Stimulated activated naive CD8-positive, alpha-beta T cell treated with anti-CD3 and anti-CD28 coated beads, Interleukin-15, Interleukin-2, amounts not matched to agents 100 ng/mL and 50 ng/mL, for 24 hours (primary cell): ENCODE results near the gene CDK6.

ENCODE experiments used
- H3K27ac Mint-ChIP-seq: one replicate; pipeline ENCODE4 v1.8.0; 2021; ENCODE audit warnings: mild to moderate bottlenecking, mixed read lengths
- H3K27me3 Mint-ChIP-seq: one replicate; pipeline ENCODE4 v1.8.0; 2021; ENCODE audit warnings: mixed read lengths
- H3K36me3 Mint-ChIP-seq: one replicate; pipeline ENCODE4 v1.8.0; 2021; ENCODE audit warnings: low read depth, mixed read lengths
- H3K4me1 Mint-ChIP-seq: one replicate; pipeline ENCODE4 v1.8.0; 2021; ENCODE audit warnings: low read depth, mixed read lengths
- H3K4me3 Mint-ChIP-seq: one replicate; pipeline ENCODE4 v1.8.0; 2021; ENCODE audit warnings: mild to moderate bottlenecking, mixed read lengths
- H3K9me3 Mint-ChIP-seq: one replicate; pipeline ENCODE4 v1.8.0; 2021; ENCODE audit warnings: mixed read lengths

Gene CDK6

GRCh38 chr7:92682330-92682729, 154.0 kb downstream of the CDK6 start:
- no peak overlapping the region for H3K4me3 Mint-ChIP-seq
- H3K27ac Mint-ChIP-seq = peak overlapping the region; percentile 91
- H3K9me3 Mint-ChIP-seq = peaks cover 4% of the 10 kb centered on the region
- H3K27me3 Mint-ChIP-seq = no peaks in the 10 kb centered on the region
- peaks cover 84% of the 10 kb centered on the region for H3K4me1 Mint-ChIP-seq
- H3K36me3 Mint-ChIP-seq = peaks cover 70% of the 10 kb centered on the region

GRCh38 chr7:92681633-92682032, 154.7 kb downstream of the CDK6 start:
- H3K4me1 Mint-ChIP-seq = peaks cover 77% of the 10 kb centered on the region
- peaks cover 4% of the 10 kb centered on the region for H3K9me3 Mint-ChIP-seq
- H3K27ac Mint-ChIP-seq = peak overlapping the region; percentile 91
- H3K4me3 Mint-ChIP-seq = no peak overlapping the region
- no peaks in the 10 kb centered on the region for H3K27me3 Mint-ChIP-seq
- H3K36me3 Mint-ChIP-seq = peaks cover 68% of the 10 kb centered on the region

DNA sequence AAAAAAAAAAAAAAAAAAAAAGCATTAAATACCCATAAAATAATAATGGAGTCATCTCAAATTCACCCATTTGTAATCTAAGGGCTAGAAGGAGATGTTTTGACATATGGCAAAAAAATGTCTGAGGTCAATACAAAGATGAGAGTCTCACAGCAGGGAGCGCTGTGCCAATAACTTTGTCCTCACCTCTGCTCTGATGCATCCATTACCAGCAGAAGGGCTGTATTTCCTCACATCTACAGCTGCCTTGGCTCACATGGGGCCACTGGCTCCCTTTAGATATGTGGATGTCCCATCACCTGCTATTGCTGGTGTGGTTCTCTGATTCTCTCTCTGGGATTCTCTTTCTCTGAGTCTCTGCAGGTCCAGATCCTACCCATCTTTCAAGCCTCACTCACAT, 155.9 kb downstream of the CDK6 start:
- Mint-ChIP-seq H3K27ac (peak overlapping the region; percentile 91), H3K9me3 (peaks cover 4% of the 10 kb centered on the region), H3K4me1 (peaks cover 68% of the 10 kb centered on the region), H3K36me3 (peaks cover 69% of the 10 kb centered on the region), H3K4me3 (no peak overlapping the region), H3K27me3 (no peaks in the 10 kb centered on the region)

DNA sequence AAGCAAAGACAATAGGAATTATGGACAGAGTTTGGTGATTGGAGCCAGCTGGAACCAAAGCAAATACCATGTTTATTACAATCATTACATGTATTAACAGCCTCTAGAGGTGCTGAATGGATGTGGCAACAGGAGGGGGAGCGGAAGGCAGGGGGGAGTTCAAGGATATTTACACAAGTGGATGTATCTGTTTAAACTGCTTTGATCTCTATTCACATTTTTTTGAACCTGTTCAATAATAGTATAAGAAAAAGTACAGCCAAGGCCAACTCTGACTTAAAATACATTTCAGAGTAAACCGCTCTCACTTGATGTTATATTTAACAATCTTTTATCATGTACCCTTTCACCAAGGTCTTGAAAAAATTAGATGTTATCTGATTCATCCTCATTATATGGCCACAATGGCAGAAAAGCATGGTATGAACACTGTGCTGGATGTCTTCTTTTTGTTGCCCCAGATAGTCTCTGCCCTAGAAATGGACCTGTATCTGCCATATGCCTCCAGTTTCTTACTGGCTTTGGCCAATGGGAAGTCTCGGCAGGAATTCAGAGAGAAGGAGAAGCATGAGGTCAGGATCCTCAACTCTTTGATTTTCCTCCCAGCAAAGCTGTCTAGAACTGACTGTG, 158.0 kb downstream of the CDK6 start:
- Mint-ChIP-seq H3K27me3 (no peaks in the 10 kb centered on the region), H3K27ac (peak overlapping the region; percentile 13), H3K9me3 (peaks cover 4% of the 10 kb centered on the region), H3K4me1 (peaks cover 59% of the 10 kb centered on the region), H3K36me3 (peaks cover 66% of the 10 kb centered on the region), H3K4me3 (no peak overlapping the region)

- Mint-ChIP-seq H3K36me3 (peaks cover 75% of the 10 kb centered on the region), H3K27ac (peak overlapping the region; percentile 50), H3K9me3 (peaks cover 4% of the 10 kb centered on the region), H3K4me1 (peaks cover 63% of the 10 kb centered on the region), H3K27me3 (no peaks in the 10 kb centered on the region), H3K4me3 (no peak overlapping the region)
Observed at GRCh38 chr7:92674379-92674778, 162.0 kb downstream of the CDK6 start.

GRCh38 chr7:92671505-92672169, 164.7 kb downstream of the CDK6 start:
- Mint-ChIP-seq H3K36me3 (peaks cover 74% of the 10 kb centered on the region), H3K9me3 (peaks cover 4% of the 10 kb centered on the region), H3K27me3 (no peaks in the 10 kb centered on the region), H3K27ac (peak overlapping the region; percentile 69), H3K4me3 (no peak overlapping the region), H3K4me1 (peaks cover 58% of the 10 kb centered on the region)

- Mint-ChIP-seq H3K9me3 (peaks cover 4% of the 10 kb centered on the region), H3K27me3 (no peaks in the 10 kb centered on the region), H3K36me3 (peaks cover 80% of the 10 kb centered on the region), H3K27ac (peak overlapping the region; percentile 69), H3K4me3 (peak overlapping the region; percentile 49), H3K4me1 (peaks cover 66% of the 10 kb centered on the region)
Observed at GRCh38 chr7:92670204-92670851, 166.0 kb downstream of the CDK6 start.

DNA sequence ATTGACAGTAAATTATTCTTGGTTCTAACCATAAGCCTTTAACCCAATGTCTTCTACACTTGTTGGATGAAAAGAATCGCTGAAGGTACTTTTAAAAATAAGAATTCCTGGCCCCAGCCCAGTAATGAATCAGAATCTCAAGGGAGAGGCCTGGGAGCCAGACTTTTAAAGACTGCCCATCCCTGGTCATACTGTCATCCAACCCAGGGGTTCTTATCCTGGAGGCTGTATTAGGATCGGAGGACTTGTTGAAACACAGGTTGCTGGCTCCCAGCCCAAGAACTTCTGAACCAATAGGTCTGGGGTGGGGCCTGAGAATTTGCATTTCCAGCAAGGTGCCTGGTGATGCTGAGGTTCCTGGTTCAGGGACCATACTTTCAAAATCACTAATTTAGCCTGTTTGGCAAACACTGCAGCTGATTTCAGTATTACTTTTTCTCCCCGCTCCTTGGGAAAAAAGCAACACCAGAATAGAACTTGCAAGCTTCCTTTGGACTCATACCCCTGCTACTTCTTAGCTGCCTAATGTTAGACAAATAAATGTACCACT, 166.7 kb downstream of the CDK6 start:
- H3K36me3 Mint-ChIP-seq = peaks cover 84% of the 10 kb centered on the region
- H3K27me3 Mint-ChIP-seq = no peaks in the 10 kb centered on the region
- peaks cover 4% of the 10 kb centered on the region for H3K9me3 Mint-ChIP-seq
- no peak overlapping the region for H3K4me3 Mint-ChIP-seq
- no peak overlapping the region for H3K27ac Mint-ChIP-seq
- H3K4me1 Mint-ChIP-seq = peaks cover 71% of the 10 kb centered on the region

DNA sequence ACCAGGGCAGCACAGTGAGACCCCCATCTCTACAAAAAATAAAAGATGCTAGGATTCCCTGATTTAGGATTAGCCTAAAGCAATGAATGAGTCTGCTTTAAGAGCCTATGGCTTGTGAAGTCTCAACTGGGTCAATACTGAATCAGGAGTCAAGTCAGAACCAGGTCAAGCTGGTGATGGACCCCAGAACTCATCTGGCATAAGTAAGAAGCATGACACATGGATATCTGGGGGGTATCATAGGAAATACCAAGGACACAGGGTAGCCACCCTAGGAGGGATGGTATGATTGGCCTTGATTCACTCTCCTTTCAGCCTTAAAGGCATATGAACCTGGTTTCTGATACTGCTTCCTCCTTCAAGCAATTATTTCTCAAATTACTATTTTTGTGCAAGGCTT, 167.8 kb downstream of the CDK6 start:
- no peak overlapping the region for H3K4me3 Mint-ChIP-seq
- peaks cover 4% of the 10 kb centered on the region for H3K9me3 Mint-ChIP-seq
- H3K4me1 Mint-ChIP-seq = peaks cover 74% of the 10 kb centered on the region
- no peaks in the 10 kb centered on the region for H3K27me3 Mint-ChIP-seq
- peak overlapping the region; percentile 59 for H3K27ac Mint-ChIP-seq
- peaks cover 80% of the 10 kb centered on the region for H3K36me3 Mint-ChIP-seq

GRCh38 chr7:92667816-92668535, 168.4 kb downstream of the CDK6 start:
- no peaks in the 10 kb centered on the region for H3K27me3 Mint-ChIP-seq
- peaks cover 4% of the 10 kb centered on the region for H3K9me3 Mint-ChIP-seq
- peaks cover 68% of the 10 kb centered on the region for H3K4me1 Mint-ChIP-seq
- no peak overlapping the region for H3K4me3 Mint-ChIP-seq
- peaks cover 74% of the 10 kb centered on the region for H3K36me3 Mint-ChIP-seq
- H3K27ac Mint-ChIP-seq = peak overlapping the region; percentile 59

DNA sequence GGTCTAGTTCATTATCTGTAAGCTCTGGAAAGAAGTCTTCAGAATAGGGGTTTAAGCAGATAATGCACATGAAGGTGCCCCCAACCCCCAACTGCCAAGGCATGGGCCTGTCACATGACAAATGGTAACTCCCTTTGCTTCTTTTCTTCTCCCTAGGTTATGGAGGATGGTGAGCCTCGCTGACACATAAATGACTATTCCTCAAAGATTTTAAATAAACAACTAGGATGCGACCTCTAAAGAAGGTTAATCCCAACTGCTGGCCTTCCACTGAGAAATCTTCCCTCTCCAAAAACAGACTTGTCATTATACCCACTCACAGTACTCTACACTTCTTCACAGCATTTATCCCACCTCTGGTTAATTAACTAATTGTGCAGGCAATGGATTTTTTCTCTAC, 170.4 kb downstream of the CDK6 start:
- H3K9me3 Mint-ChIP-seq = no peaks in the 10 kb centered on the region
- no peaks in the 10 kb centered on the region for H3K27me3 Mint-ChIP-seq
- H3K27ac Mint-ChIP-seq = peak overlapping the region; percentile 97
- H3K36me3 Mint-ChIP-seq = peaks cover 56% of the 10 kb centered on the region
- peak overlapping the region; percentile 15 for H3K4me3 Mint-ChIP-seq
- peaks cover 50% of the 10 kb centered on the region for H3K4me1 Mint-ChIP-seq

- no peaks in the 10 kb centered on the region for H3K9me3 Mint-ChIP-seq
- no peak overlapping the region for H3K27ac Mint-ChIP-seq
- H3K4me3 Mint-ChIP-seq = no peak overlapping the region
- no peaks in the 10 kb centered on the region for H3K27me3 Mint-ChIP-seq
- H3K36me3 Mint-ChIP-seq = peaks cover 23% of the 10 kb centered on the region
- H3K4me1 Mint-ChIP-seq = peaks cover 64% of the 10 kb centered on the region
Observed at GRCh38 chr7:92661651-92662050, 174.7 kb downstream of the CDK6 start.

GRCh38 chr7:92658671-92659070, 177.7 kb downstream of the CDK6 start:
- peaks cover 56% of the 10 kb centered on the region for H3K4me1 Mint-ChIP-seq
- no peaks in the 10 kb centered on the region for H3K27me3 Mint-ChIP-seq
- no peak overlapping the region for H3K4me3 Mint-ChIP-seq

GRCh38 chr7:92657391-92657790, 179.0 kb downstream of the CDK6 start:
- peaks cover 68% of the 10 kb centered on the region for H3K4me1 Mint-ChIP-seq
- H3K27ac Mint-ChIP-seq = peak overlapping the region; percentile 21
- no peaks in the 10 kb centered on the region for H3K27me3 Mint-ChIP-seq
- no peaks in the 10 kb centered on the region for H3K9me3 Mint-ChIP-seq
- no peak overlapping the region for H3K4me3 Mint-ChIP-seq
- peaks cover 29% of the 10 kb centered on the region for H3K36me3 Mint-ChIP-seq

More at GRCh38 chr7:92658671-92659070, 177.7 kb downstream of the CDK6 start:
- H3K9me3 Mint-ChIP-seq = no peaks in the 10 kb centered on the region
- peak overlapping the region; percentile 80 for H3K27ac Mint-ChIP-seq
- peaks cover 20% of the 10 kb centered on the region for H3K36me3 Mint-ChIP-seq
